ENCODE measurements around the gene SLK. TPM values are rescaled to one million over a fixed set of nuclear protein-coding genes. Genes with fewer than 3 reads are reported as not detected.

The SLK gene
- total and polyA plus RNA-seq, 10 donors, result 5.6 to 47.4 (median 32.8) TPM

DNA sequence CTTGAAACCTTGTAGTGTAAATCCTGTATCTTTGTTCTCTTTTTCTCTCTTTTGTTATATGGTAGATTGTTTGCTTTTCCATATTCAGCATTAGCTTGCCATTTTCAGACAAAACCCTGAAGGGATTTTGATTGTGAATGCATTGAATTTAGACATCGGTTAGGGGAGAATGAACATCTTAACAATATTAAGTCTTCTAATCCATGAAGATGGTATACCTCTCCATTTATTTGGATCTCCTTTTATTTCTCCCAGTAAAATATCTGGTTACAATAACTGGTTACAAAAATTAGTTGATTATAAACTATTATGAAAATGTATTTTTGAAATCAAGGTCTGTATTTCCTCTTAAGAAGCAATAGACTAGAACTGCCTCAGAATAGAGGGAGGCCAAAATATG, 12.4 kb upstream of the SLK start:
- Histone ChIP-seq H3K4me3 (no peak overlapping the region), H3K4me1 (no peaks in the 10 kb centered on the region), H3K9me3 (peaks cover 0 to 6% (median 0%) of the 10 kb centered on the region in 8 donors), H3K36me3 (no peaks in the 10 kb centered on the region), H3K27me3 (replicated peaks in 1 of 7) (no peaks in the 10 kb centered on the region), H3K27ac (no peak overlapping the region)
- no peak for TF ChIP-seq POLR2AphosphoS5 (IDR thresholded peaks at IDR 0.05)
- TF ChIP-seq, protein P1, sequence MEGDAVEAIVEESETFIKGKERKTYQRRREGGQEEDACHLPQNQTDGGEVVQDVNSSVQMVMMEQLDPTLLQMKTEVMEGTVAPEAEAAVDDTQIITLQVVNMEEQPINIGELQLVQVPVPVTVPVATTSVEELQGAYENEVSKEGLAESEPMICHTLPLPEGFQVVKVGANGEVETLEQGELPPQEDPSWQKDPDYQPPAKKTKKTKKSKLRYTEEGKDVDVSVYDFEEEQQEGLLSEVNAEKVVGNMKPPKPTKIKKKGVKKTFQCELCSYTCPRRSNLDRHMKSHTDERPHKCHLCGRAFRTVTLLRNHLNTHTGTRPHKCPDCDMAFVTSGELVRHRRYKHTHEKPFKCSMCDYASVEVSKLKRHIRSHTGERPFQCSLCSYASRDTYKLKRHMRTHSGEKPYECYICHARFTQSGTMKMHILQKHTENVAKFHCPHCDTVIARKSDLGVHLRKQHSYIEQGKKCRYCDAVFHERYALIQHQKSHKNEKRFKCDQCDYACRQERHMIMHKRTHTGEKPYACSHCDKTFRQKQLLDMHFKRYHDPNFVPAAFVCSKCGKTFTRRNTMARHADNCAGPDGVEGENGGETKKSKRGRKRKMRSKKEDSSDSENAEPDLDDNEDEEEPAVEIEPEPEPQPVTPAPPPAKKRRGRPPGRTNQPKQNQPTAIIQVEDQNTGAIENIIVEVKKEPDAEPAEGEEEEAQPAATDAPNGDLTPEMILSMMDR (IDR thresholded peaks at IDR 0.05 in 8 of 11, conservative IDR thresholded peaks at IDR 0.05 in 3 of 11), result no peak
- TF ChIP-seq POLR2A (IDR thresholded peaks at IDR 0.05), result no peak
- intact Hi-C loops (cut with DNase I; ENCODE audit: low total_unique reads), result no loop called here
- no peak for DNase-seq
- 56 to 100% (median 98%) methylated on average over 1 of the region's 1 CpG for WGBS, 5 donors

DNA sequence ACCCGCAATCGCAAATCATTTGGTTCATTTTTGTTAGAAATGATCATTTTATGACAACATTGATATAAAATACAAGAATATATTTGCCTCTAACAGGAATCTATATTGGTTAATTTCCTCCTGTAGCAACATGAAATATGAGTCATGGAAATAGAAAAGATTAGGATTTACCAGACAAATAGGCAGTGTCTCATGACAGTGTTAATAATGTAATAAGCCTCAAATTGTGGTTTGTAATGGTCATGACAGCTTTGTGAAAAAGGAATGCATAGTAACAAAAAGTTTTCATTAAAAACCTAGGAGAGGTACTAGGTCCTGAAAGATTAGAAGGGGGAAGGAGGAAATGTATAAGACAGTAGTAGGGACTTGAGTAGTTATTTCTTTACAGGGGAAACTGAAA, 7.9 kb upstream of the SLK start:
- WGBS, 5 donors, result 93 to 99% (median 98%) methylated on average over 2 of the region's 2 CpGs
- intact Hi-C loops (cut with DNase I; ENCODE audit: low total_unique reads), result no loop called here
- no peak for DNase-seq

DNA sequence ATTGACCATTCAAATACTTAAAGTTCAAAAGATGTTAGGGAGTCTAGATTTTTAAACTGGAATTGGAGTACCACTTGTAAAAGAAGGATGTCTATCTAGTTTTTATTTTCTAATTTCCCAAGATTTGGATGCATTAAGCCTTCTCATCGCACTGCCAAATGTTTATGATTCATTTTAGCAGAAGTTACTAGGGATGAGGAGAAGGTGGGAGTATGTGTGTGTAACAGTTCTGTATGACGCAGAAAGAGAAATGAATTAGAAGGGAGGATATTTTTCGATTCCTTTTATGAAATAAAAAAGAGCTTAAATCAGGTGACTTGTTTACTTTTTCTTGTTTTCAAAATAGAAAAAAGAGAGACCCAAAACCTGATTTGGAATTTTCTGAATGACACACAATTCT, 6.8 kb upstream of the SLK start:
- Histone ChIP-seq H3K27me3 (replicated peaks in 1 of 7) (no peaks in the 10 kb centered on the region), H3K27ac (no peak overlapping the region), H3K4me3 (no peak overlapping the region), H3K36me3 (no peaks in the 10 kb centered on the region), H3K9me3 (no peaks in the 10 kb centered on the region), H3K4me1 (no peaks in the 10 kb centered on the region)
- WGBS, 5 donors, result 78 to 87% (median 85%) methylated on average over 3 of the region's 3 CpGs
- no peak for DNase-seq
- TF ChIP-seq POLR2AphosphoS5 (IDR thresholded peaks at IDR 0.05) (no peak), POLR2A (IDR thresholded peaks at IDR 0.05) (no peak)
- TF ChIP-seq, protein P1 (IDR thresholded peaks at IDR 0.05 in 8 of 11, conservative IDR thresholded peaks at IDR 0.05 in 3 of 11), result no peak
- intact Hi-C loops (cut with DNase I; ENCODE audit: low total_unique reads), result loop anchor here (10.0 kb wide), 1 partner anchor 165 kb away; the partner anchor contains the start of gene SFR1

More for the DNA sequence above, 7.9 kb upstream of the SLK start:
- TF ChIP-seq POLR2AphosphoS5 (IDR thresholded peaks at IDR 0.05), result no peak
- no peak for TF ChIP-seq POLR2A (IDR thresholded peaks at IDR 0.05)
- TF ChIP-seq, protein P1 (IDR thresholded peaks at IDR 0.05 in 8 of 11, conservative IDR thresholded peaks at IDR 0.05 in 3 of 11), result no peak
- Histone ChIP-seq H3K27ac (no peak overlapping the region), H3K4me1 (no peaks in the 10 kb centered on the region), H3K27me3 (replicated peaks in 1 of 7) (no peaks in the 10 kb centered on the region), H3K4me3 (no peak overlapping the region), H3K36me3 (no peaks in the 10 kb centered on the region), H3K9me3 (peaks cover 0 to 6% (median 0%) of the 10 kb centered on the region in 8 donors)

DNA sequence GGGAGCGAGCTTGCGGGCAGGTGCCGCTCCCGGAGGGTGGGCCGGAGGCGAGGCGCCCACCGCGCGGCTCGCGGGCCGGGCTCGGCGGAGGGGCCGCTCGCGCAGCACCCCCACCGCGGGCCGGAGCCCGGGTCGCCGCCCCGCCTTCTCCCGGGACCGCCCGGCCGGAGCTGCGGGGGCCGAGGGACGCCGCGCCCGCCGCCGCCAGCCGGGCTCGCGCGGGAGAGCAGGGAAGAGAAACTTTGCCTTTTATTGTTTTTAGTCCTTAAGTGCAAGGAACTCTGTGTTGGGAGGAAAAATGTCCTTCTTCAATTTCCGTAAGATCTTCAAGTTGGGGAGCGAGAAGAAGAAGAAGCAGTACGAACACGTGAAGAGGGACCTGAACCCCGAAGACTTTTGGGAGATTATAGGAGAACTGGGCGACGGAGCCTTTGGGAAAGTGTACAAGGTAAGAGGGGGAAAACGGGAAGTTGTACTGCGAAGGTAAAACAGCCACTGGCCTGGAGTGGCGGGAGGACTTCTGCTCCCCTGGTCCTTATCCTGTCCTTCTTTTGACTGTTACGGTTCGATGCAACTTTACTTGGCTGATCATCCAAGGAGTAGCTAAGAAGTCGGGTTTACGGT, 620 bp downstream of the SLK start:
- H3K4me3 ChIP-seq, result peak overlapping the region; percentile 71 to 94 (median 78)
- intact Hi-C loops (cut with DNase I; ENCODE audit: low total_unique reads), result loop anchor here (10.0 kb wide), 1 partner anchor 157 kb away; the partner anchor contains the start of gene SFR1
- no peak for DNase-seq

More for the DNA sequence above, 620 bp downstream of the SLK start:
- Histone ChIP-seq H3K36me3 (peaks cover 0 to 3% (median 0%) of the 10 kb centered on the region in 6 donors), H3K9me3 (no peaks in the 10 kb centered on the region), H3K27me3 (replicated peaks in 1 of 7) (no peaks in the 10 kb centered on the region), H3K4me1 (peaks cover 23 to 62% (median 46%) of the 10 kb centered on the region in 6 donors), H3K27ac (peak overlapping the region; percentile 90 to 99 (median 98))
- WGBS, 5 donors, result 0% methylated on average over 32 to 55 of the region's 55 CpGs
- TF ChIP-seq POLR2A (IDR thresholded peaks at IDR 0.05), result no peak
- TF ChIP-seq POLR2AphosphoS5 (IDR thresholded peaks at IDR 0.05), result no peak
- TF ChIP-seq, protein P1 (IDR thresholded peaks at IDR 0.05 in 8 of 11, conservative IDR thresholded peaks at IDR 0.05 in 3 of 11), result no peak
